Breast epithelium (tissue), 4 donors: ENCODE measurements around the gene CSMD2. TPM values are rescaled to one million over a fixed set of nuclear protein-coding genes. Genes with fewer than 3 reads are reported as not detected.
A peak's percentile ranks its signal among the peaks of the same experiment; 100 is the strongest.

Experiments used
- DNase-seq, 2 donors: peaks; one replicate each; pipeline ENCODE4 v3.0.0-alpha.2; 2019; ENCODE audit warnings: low spot score in 2 of 2
- H3K27ac ChIP-seq, 2 donors: fragments of 200-600 bp; sonication (generic) in 1 of 2; one replicate each; pipeline ENCODE4 v1.5.1; 2016 to 2019; ENCODE audit warnings: mild to moderate bottlenecking in 1 of 2
- H3K27me3 ChIP-seq, 2 donors: fragments of 200-600 bp; sonication (generic) in 1 of 2; one replicate each; pipeline versions ENCODE4 v1.5.1 to v1.6.0; 2017 to 2019; ENCODE audit warnings: control low read depth in 1 of 2, mild to moderate bottlenecking in 1 of 2
- H3K36me3 ChIP-seq: fragments of 200-600 bp; one replicate; pipeline ENCODE4 v1.5.1; 2019
- H3K4me1 ChIP-seq, 2 donors: fragments of 200-600 bp; sonication (generic); one replicate each; pipeline ENCODE4 v1.5.1; 2016 to 2019; ENCODE audit warnings: control low read depth in 1 of 2
- H3K4me3 ChIP-seq, 3 donors: fragments of 200-600 bp; sonication (generic); 1 replicate in 2 of 3; 2 replicates in 1 of 3; pipeline ENCODE4 v1.5.1; 2016 to 2019; ENCODE audit warnings: mild to moderate bottlenecking in 3 of 3, moderate library complexity in 2 of 3
- H3K9me3 ChIP-seq, 2 donors: fragments of 200-600 bp; sonication (generic) in 1 of 2; one replicate each; pipeline ENCODE4 v1.5.1; 2016 to 2019; ENCODE audit warnings: control low read depth in 1 of 2
- POLR2A ChIP-seq: fragments of 450-650 bp; IDR thresholded peaks from one replicate; pipeline ENCODE4 v1.6.1; 2016; ENCODE audit warnings: antibody characterized with exemption, mild to moderate bottlenecking, moderate library complexity
- POLR2AphosphoS5 ChIP-seq, 3 donors: sonication (generic); formaldehyde crosslinking; IDR thresholded peaks; one replicate each; pipeline ENCODE4 v1.6.1; 2017; ENCODE audit warnings: antibody characterized with exemption in 3 of 3
- intact Hi-C: fragments of 100-400 bp; cut with DNase I; formaldehyde crosslinking; loops from one replicate; pipeline ENCODE4 v1.15.1; 2023; ENCODE audit warnings: low total_unique reads
- total RNA-seq, 3 donors: library from RNA; depleted of rRNA; stranded (reverse); fragments of >200 nt; gene quantifications; one replicate each; pipeline ENCODE4 v1.1.0, GENCODE V29; 2016
- TF ChIP-seq, protein P1 (sequence below), 3 donors: fragments of 450-650 bp; IDR thresholded peaks; one replicate each; pipeline ENCODE4 v1.5.1; 2016 to 2017; ENCODE audit warnings: antibody characterized with exemption in 3 of 3, mild to moderate bottlenecking in 3 of 3, moderate library complexity in 3 of 3

Gene CSMD2
- total RNA-seq, 3 donors from 2014 or later = 0.33 to 2.6 (median 0.44) TPM

DNA sequence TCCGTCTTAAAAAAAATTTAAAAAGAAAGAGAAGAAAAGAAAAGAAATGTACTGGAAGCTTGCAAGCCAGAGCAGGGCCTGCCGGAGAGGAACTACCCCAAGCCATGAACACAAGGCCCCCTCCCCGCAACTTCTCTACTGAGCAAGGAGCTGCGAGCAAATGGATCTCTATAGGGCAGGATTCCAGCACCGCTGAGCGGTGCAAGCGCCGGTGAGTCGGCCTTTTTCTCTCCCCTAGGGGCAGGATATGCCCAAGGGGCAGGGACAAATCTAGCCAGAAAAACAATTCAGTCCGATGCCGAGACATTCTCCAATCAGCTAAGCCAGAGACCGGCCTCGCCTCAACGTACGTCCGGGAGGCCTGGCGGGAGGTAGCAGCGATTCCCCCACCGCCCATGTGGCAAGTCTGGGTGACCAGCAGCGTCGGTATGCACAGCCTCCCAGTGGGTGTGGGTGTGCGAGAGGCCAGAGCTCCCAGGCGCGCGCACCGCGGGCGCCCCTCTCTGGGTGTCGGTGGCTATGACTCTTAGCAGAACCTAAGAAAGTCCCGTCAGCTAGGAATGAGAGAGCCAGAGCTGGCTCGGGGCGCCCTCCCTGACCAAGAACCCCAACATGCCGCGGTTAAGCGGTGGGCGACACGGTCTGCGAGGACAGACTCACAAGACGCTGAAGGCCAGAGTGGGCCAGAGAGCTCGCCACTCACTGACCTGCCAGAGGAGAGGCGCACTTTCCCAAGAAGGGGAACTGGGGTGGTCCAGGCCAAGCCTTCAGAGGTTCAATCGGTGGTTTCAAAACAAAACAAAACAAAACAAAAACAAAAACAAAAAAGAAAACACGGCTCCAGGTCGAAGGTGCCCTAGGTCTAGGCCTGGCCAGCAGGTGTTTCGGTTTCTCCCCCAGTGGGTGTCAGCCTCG lies 1.9 kb downstream of the CSMD2 start:
- H3K4me1 ChIP-seq = peaks cover 8% of the 10 kb centered on the region in 2 donors
- intact Hi-C loops = no loop called here
- H3K27ac ChIP-seq = no peak overlapping the region
- no peaks in the 10 kb centered on the region for H3K36me3 ChIP-seq
- H3K27me3 ChIP-seq = peaks cover 0 to 52% of the 10 kb centered on the region in 2 donors
- no peaks in the 10 kb centered on the region for H3K9me3 ChIP-seq
- H3K4me3 ChIP-seq = peak overlapping the region; percentile 43 to 66 (median 46)
- no peak for DNase-seq
- TF ChIP-seq POLR2AphosphoS5 (IDR thresholded peaks at IDR 0.05) = no peak
- TF ChIP-seq, protein P1, sequence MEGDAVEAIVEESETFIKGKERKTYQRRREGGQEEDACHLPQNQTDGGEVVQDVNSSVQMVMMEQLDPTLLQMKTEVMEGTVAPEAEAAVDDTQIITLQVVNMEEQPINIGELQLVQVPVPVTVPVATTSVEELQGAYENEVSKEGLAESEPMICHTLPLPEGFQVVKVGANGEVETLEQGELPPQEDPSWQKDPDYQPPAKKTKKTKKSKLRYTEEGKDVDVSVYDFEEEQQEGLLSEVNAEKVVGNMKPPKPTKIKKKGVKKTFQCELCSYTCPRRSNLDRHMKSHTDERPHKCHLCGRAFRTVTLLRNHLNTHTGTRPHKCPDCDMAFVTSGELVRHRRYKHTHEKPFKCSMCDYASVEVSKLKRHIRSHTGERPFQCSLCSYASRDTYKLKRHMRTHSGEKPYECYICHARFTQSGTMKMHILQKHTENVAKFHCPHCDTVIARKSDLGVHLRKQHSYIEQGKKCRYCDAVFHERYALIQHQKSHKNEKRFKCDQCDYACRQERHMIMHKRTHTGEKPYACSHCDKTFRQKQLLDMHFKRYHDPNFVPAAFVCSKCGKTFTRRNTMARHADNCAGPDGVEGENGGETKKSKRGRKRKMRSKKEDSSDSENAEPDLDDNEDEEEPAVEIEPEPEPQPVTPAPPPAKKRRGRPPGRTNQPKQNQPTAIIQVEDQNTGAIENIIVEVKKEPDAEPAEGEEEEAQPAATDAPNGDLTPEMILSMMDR (IDR thresholded peaks at IDR 0.05) = peak in 2 of 3 donors; percentile 36 to 43

DNA sequence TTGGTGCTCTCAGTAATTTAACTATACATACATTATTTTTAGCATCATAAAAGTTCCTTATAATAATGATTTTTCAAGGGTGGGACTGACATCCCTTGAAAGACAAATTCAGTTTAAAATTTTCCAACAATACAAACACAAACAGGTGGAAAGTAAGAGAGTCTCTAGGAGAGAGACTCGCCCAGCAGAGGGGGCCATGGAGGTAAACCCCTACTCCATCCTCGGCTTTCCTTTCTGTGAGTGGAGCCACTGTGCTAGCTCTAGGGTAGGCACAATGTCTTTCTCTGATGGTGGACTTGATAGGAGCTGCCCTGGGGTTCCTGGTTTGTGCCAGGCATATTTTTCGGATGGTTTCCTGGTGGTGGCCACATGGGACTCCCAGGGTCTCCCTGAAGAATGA lies 8.3 kb downstream of the CSMD2 start:
- no peak for TF ChIP-seq POLR2AphosphoS5 (IDR thresholded peaks at IDR 0.05)
- TF ChIP-seq POLR2A = no peak
- TF ChIP-seq, protein P1 (IDR thresholded peaks at IDR 0.05) = no peak
- no peaks in the 10 kb centered on the region for H3K4me1 ChIP-seq

DNA sequence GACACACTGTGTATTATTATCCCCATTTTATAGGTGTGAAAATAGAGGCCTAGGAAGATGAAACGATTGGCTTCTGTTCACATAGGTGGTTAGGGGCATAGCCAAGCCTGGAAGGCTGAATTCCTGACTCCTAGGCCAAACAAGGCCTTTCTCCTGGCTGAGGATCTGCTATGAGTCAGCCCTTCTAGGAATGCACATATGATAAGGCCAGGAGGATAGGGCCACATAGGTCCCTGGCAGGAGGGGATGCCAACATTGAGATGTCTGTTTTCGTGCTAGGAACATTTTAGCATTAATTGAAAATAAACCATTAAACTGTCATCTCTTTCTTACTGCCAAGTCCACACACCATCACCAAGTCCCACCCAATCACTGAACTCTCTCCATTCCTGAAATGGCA lies 9.2 kb downstream of the CSMD2 start:
- intact Hi-C loops = no loop called here

More for the DNA sequence above, 8.3 kb downstream of the CSMD2 start:
- intact Hi-C loops = no loop called here
- DNase-seq = no peak
- H3K36me3 ChIP-seq = no peaks in the 10 kb centered on the region
- H3K27ac ChIP-seq = no peak overlapping the region
- no peak overlapping the region for H3K4me3 ChIP-seq
- no peaks in the 10 kb centered on the region for H3K9me3 ChIP-seq
- H3K27me3 ChIP-seq = no peaks in the 10 kb centered on the region

DNA sequence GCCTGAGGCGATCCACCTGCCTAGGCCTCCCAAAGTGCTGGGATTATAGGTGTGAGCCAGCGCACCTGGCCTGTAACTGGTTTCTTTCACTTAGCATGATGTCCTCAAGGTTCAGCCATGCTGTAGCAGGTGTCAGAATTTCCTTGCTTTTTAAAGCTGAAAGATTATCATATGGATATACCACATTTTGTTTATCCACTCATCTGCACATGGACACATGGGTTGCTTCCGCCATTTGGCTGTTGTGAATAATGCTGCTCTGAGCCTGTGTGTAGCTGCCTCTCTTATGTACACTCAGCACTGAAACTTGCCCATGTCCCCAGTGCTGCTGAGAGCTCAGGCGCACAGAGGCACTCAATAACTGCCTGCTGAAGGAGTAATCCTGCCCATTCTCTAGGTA lies 11.8 kb downstream of the CSMD2 start:
- no peak overlapping the region for H3K27ac ChIP-seq
- no peak overlapping the region for H3K4me3 ChIP-seq
- no peak for DNase-seq
- intact Hi-C loops = no loop called here
- H3K27me3 ChIP-seq = no peaks in the 10 kb centered on the region
- no peaks in the 10 kb centered on the region for H3K4me1 ChIP-seq
- no peaks in the 10 kb centered on the region for H3K9me3 ChIP-seq
- no peaks in the 10 kb centered on the region for H3K36me3 ChIP-seq
- no peak for TF ChIP-seq POLR2A

More for the DNA sequence above, 9.2 kb downstream of the CSMD2 start:
- Histone ChIP-seq H3K9me3 (no peaks in the 10 kb centered on the region), H3K4me1 (no peaks in the 10 kb centered on the region), H3K4me3 (no peak overlapping the region), H3K36me3 (no peaks in the 10 kb centered on the region), H3K27ac (no peak overlapping the region), H3K27me3 (no peaks in the 10 kb centered on the region)
- TF ChIP-seq, protein P1 (IDR thresholded peaks at IDR 0.05) = no peak
- DNase-seq = no peak

DNA sequence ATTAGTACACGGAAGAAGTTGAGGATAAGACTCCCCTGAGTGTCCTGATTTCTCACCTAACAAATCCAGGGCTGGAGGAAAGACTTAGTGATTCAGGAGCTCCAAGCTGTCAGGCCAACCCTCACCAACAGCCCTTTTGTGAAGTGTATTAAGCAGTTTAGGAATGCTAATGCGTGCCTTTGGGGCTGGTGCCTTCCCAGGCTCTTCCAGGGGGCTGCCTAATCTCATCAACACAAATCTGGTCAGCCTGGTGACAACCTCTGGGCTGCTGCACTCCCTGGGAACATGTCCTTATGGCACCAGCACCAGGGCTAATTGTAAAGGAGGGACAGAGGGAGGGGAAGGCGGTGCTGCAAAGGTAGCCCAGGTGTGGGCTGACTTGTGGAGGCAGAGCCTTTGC lies 15.5 kb downstream of the CSMD2 start:
- no peak for TF ChIP-seq POLR2A
- TF ChIP-seq, protein P1 (IDR thresholded peaks at IDR 0.05) = no peak
- no peak for TF ChIP-seq POLR2AphosphoS5 (IDR thresholded peaks at IDR 0.05)
- Histone ChIP-seq H3K27me3 (no peaks in the 10 kb centered on the region), H3K36me3 (no peaks in the 10 kb centered on the region), H3K9me3 (no peaks in the 10 kb centered on the region), H3K27ac (no peak overlapping the region), H3K4me3 (no peak overlapping the region), H3K4me1 (no peaks in the 10 kb centered on the region)
- intact Hi-C loops = no loop called here
- DNase-seq = no peak
